Heart right ventricle (tissue), 16 donors: ENCODE measurements around the gene NAA30. TPM values are rescaled to one million over a fixed set of nuclear protein-coding genes. Genes with fewer than 3 reads are reported as not detected.

ENCODE experiments used
- ATAC-seq, 8 donors: fragments of 200-7000 bp; cut with Tn5 transposase; one replicate each; pipeline ENCODE4 v1.9.1; 2020; ENCODE audit warnings: mild to moderate bottlenecking in 8 of 8, moderate library complexity in 8 of 8, moderate number of reproducible peaks in 1 of 8
- DNase-seq, 2 donors: peaks; one replicate each; pipeline ENCODE4 v3.0.0-alpha.2; 2020
- H3K27ac ChIP-seq, 10 donors: fragments of 200-600 bp; sonication (generic) in 2 of 10; one replicate each; pipeline versions ENCODE4 v1.5.0 to v1.8.0; 2020 to 2022; ENCODE audit warnings: mild to moderate bottlenecking in 3 of 10
- H3K27me3 ChIP-seq, 7 donors: fragments of 200-600 bp; one replicate each; pipeline ENCODE4 v1.8.0; 2021 to 2022; ENCODE audit warnings: mild to moderate bottlenecking in 2 of 7
- H3K36me3 ChIP-seq, 9 donors: fragments of 200-600 bp; sonication (generic) in 1 of 9; one replicate each; pipeline versions ENCODE4 v1.5.0 to v1.8.0; 2020 to 2022; ENCODE audit warnings: mild to moderate bottlenecking in 2 of 9
- H3K4me1 ChIP-seq, 9 donors: fragments of 200-600 bp; sonication (generic) in 1 of 9; one replicate each; pipeline versions ENCODE4 v1.5.0 to v1.8.0; 2020 to 2022; ENCODE audit warnings: mild to moderate bottlenecking in 4 of 9
- H3K4me3 ChIP-seq, 10 donors: fragments of 200-600 bp; sonication (generic) in 2 of 10; one replicate each; pipeline versions ENCODE4 v1.5.0 to v1.8.0; 2020 to 2022; ENCODE audit warnings: mild to moderate bottlenecking in 7 of 10, moderate library complexity in 2 of 10
- H3K9me3 ChIP-seq, 11 donors: fragments of 200-600 bp in 10 of 11; sonication (generic) in 2 of 11; one replicate each; pipeline versions ENCODE4 v1.5.0 to v1.8.0; 2013 to 2022; ENCODE audit warnings: mild to moderate bottlenecking in 2 of 11, control low read depth in 1 of 11, moderate library complexity in 1 of 11
- CTCF ChIP-seq, 9 donors: fragments of 200-600 bp; sonication (generic) in 2 of 9; IDR thresholded peaks; one replicate each; pipeline versions ENCODE4 v1.5.0 to v1.8.0; 2021 to 2022; ENCODE audit warnings: antibody characterized with exemption in 9 of 9, mild to moderate bottlenecking in 5 of 9, moderate library complexity in 1 of 9
- WGBS, 2 donors: extraction: QIAGEN DNeasy Blood & Tissue Kit; methylation state at CpG; one replicate each; pipeline ENCODE4 v1.1.7; 2013; ENCODE audit warnings: inconsistent platforms in 1 of 2; 5-methylcytosine and 5-hydroxymethylcytosine counted together
- intact Hi-C, 10 donors: fragments of 100-400 bp; cut with DNase I; formaldehyde crosslinking; loops; one replicate each; pipeline versions ENCODE4 v1.11.1 to v1.14.2; 2022
- polyA plus RNA-seq, 2 donors: library from polyadenylated mRNA; stranded (reverse); fragments of 200-250 nt; gene quantifications; one replicate each; pipeline ENCODE4 v1.2.3, GENCODE V29; 2013
- total RNA-seq, 10 donors: library from RNA; stranded (reverse); fragmentation: NEBNext Ultra II Directional in 3 of 10; extraction: Animal tissue kit (Norgen Biotek cat#: 25700) in 3 of 10; gene quantifications; one replicate each; pipeline versions ENCODE4 v1.2.1 to v1.2.4, GENCODE V29; 2021 to 2023
- donor health status: Arrhythmogenic right ventricular cardiomyopathy.
- donor health status: ischemic (EF 13 %, LVEDD 7.1; RV severe dilation, severe dysfunction).
- donor health status: healthy with polysubstance abuse.
- donor health status: DM: no; HTN: yes; CAD: no.
- donor health status: DM: no; HTN: no; CAD: no.
- donor health status: ischemic (EF 25% LVEDD 6.9; RV normal size, moderate dysfunction).
- donor health status: ischemic (EF 25% LVEDD 5.7; RV mildly dilated, moderate dysfunction).
- donor health status: healthy.
- donor health status: DM: yes; HTN: yes; CAD: no.
- donor health status: Ischemic cardiomyopathy.
- donor health status: ischemic (EF 35%, LVEDD 5.7; RV mildly dilated, moderate dysfunction).
- donor health status: nonischemic (EF 11% LVEDD 7.7; RV severe dilation, severe dysfunction).
- donor health status: DM: yes; HTN: yes; CAD: no.
- donor health status: PGD.
- donor health status: ischemic (EF 29% LVEDD 5.4; RV normal size, mild dysfunction).
- donor health status: nonischemic (EF 23%, LVEDD 6.1; RV moderate dilation, normal function).

NAA30 gene
- total and polyA plus RNA-seq, 12 donors: 2.8 to 30.7 (median 26.3) TPM

DNA sequence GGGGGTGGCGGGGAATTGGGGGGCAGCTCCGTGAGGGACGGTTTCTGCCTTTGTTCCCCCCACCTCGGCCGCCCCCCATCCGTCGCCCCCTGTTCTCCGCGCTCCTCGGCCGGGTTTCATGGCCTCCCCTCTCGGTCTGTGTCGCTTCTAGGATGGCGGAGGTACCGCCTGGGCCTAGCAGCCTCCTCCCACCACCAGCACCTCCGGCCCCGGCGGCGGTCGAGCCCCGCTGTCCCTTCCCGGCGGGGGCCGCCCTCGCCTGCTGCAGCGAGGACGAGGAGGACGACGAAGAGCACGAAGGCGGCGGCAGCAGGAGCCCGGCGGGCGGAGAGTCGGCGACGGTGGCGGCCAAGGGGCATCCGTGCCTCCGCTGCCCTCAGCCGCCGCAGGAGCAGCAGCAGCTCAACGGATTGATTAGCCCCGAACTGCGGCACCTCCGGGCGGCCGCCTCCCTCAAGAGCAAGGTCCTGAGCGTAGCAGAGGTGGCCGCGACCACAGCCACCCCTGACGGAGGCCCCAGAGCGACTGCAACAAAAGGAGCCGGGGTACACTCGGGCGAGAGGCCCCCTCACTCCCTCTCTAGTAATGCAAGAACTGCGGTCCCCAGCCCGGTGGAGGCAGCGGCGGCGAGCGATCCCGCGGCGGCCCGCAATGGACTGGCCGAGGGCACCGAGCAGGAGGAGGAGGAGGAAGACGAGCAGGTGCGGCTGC is 575 bp downstream of the NAA30 start:
- intact Hi-C loops: loop anchor here in 1 of 10 donors (10.0 kb wide), 1 partner anchor 126 kb away; the partner anchor contains the start of genes AP5M1 and EXOC5
- ATAC-seq: peak; percentile 47 to 86 (median 58)
- Histone ChIP-seq H3K27ac (peak overlapping the region; percentile 38 to 92 (median 88)), H3K4me1 (peaks cover 3 to 46% (median 37%) of the 10 kb centered on the region in 9 donors), H3K4me3 (peak overlapping the region; percentile 80 to 94 (median 90)), H3K9me3 (no peaks in the 10 kb centered on the region), H3K36me3 (peaks cover 0 to 13% (median 0%) of the 10 kb centered on the region in 9 donors), H3K27me3 (no peaks in the 10 kb centered on the region)
- TF ChIP-seq CTCF (IDR thresholded peaks at IDR 0.05): peak in 1 of 9 donors; percentile 24
- 0 to 1% methylated on average over 67 to 70 of the region's 71 CpGs for WGBS, 2 donors
- DNase-seq: peak; percentile 4 to 35

- H3K36me3 ChIP-seq: peaks cover 0 to 15% (median 0%) of the 10 kb centered on the region in 9 donors
- WGBS, 2 donors: 12 to 17% methylated on average over 23 of the region's 23 CpGs
- TF ChIP-seq CTCF (IDR thresholded peaks at IDR 0.05): no peak
- no peaks in the 10 kb centered on the region for H3K27me3 ChIP-seq
- no peaks in the 10 kb centered on the region for H3K9me3 ChIP-seq
- peak overlapping the region in 9 of 10 donors; percentile 85 to 92 (median 88) for H3K27ac ChIP-seq
- ATAC-seq (no peak), DNase-seq (no peak)
- peaks cover 3 to 46% (median 39%) of the 10 kb centered on the region in 9 donors for H3K4me1 ChIP-seq
- intact Hi-C loops: loop anchor here in 1 of 10 donors (10.0 kb wide), 1 partner anchor 127 kb away; the partner anchor contains the start of genes AP5M1 and EXOC5
- peak overlapping the region; percentile 80 to 94 (median 90) for H3K4me3 ChIP-seq
Observed at GRCh38 chr14:57391517-57392195, 1.3 kb downstream of the NAA30 start.

- TF ChIP-seq CTCF (IDR thresholded peaks at IDR 0.05): no peak
- ATAC-seq: no peak
- no peak for DNase-seq
- Histone ChIP-seq H3K4me3 (peak overlapping the region in 7 of 10 donors; percentile 80 to 94 (median 91)), H3K9me3 (no peaks in the 10 kb centered on the region), H3K27me3 (no peaks in the 10 kb centered on the region), H3K4me1 (peaks cover 3 to 46% (median 39%) of the 10 kb centered on the region in 9 donors), H3K36me3 (peaks cover 0 to 27% (median 0%) of the 10 kb centered on the region in 9 donors), H3K27ac (no peak overlapping the region)
- intact Hi-C loops: loop anchor here in 1 of 10 donors (10.0 kb wide), 1 partner anchor 128 kb away; the partner anchor contains the start of genes AP5M1 and EXOC5
Observed at GRCh38 chr14:57392830-57393229, 2.4 kb downstream of the NAA30 start.
